KMS-11 (cell line): Measurements from ENCODE around the gene SLC8A1.
A peak's percentile ranks its signal among the peaks of the same experiment; 100 is the strongest.

Source experiments
- H2AFZ ChIP-seq: fragments of 200-600 bp; sonication (generic); 2 replicates; pipeline ENCODE4 v1.6.1; 2016; ENCODE audit warnings: antibody characterized with exemption, mixed run types, low read depth
- H3K27ac ChIP-seq: fragments of 200-600 bp; sonication (generic); 2 replicates; pipeline ENCODE4 v1.6.1; 2016; ENCODE audit warnings: mild to moderate bottlenecking, mixed run types
- H3K27me3 ChIP-seq: fragments of 200-600 bp; sonication (generic); 2 replicates; pipeline ENCODE4 v1.6.1; 2017; ENCODE audit warnings: mild to moderate bottlenecking, low read depth, mixed run types, moderate library complexity; ENCODE audit not compliant: insufficient read depth
- H3K36me3 ChIP-seq: fragments of 200-600 bp; sonication (generic); 2 replicates; pipeline ENCODE4 v1.6.1; 2017; ENCODE audit warnings: mild to moderate bottlenecking, mixed run types; ENCODE audit not compliant: insufficient read depth
- H3K4me1 ChIP-seq: fragments of 200-600 bp; sonication (generic); 2 replicates; pipeline ENCODE4 v1.6.1; 2016; ENCODE audit warnings: mild to moderate bottlenecking, low read depth, mixed run types; ENCODE audit not compliant: poor library complexity, severe bottlenecking
- H3K4me2 ChIP-seq: fragments of 200-600 bp; sonication (generic); 2 replicates; pipeline ENCODE4 v1.7.0; 2016; ENCODE audit warnings: mild to moderate bottlenecking, mixed run types
- H3K4me3 ChIP-seq: fragments of 200-600 bp; sonication (generic); IDR thresholded peaks from 2 replicates; pipeline ENCODE4 v1.6.1; 2017; ENCODE audit warnings: low read depth, low read length, mixed read lengths; ENCODE audit not compliant: insufficient read depth
- H3K79me2 ChIP-seq: fragments of 200-600 bp; sonication (generic); 2 replicates; pipeline ENCODE4 v1.6.1; 2016; ENCODE audit warnings: low read depth, mixed run types; ENCODE audit not compliant: insufficient read depth
- H3K9ac ChIP-seq: fragments of 200-600 bp; sonication (generic); 2 replicates; pipeline ENCODE4 v1.6.1; 2016; ENCODE audit warnings: mild to moderate bottlenecking, mixed run types
- H4K20me1 ChIP-seq: fragments of 200-600 bp; sonication (generic); 2 replicates; pipeline ENCODE4 v1.6.1; 2016; ENCODE audit warnings: mild to moderate bottlenecking, mixed run types; ENCODE audit not compliant: insufficient read depth
- CTCF ChIP-seq: fragments of 200-600 bp; sonication (generic); conservative IDR thresholded peaks from 2 replicates; pipeline ENCODE4 v1.6.1; 2017; ENCODE audit warnings: low read depth, mild to moderate bottlenecking, antibody characterized with exemption, low read length, moderate library complexity, mixed read lengths

SLC8A1 gene

GRCh38 chr2:40300391-40300790, 151.5 kb downstream of the SLC8A1 start:
- H3K79me2 ChIP-seq, result no peaks in the 10 kb centered on the region

DNA sequence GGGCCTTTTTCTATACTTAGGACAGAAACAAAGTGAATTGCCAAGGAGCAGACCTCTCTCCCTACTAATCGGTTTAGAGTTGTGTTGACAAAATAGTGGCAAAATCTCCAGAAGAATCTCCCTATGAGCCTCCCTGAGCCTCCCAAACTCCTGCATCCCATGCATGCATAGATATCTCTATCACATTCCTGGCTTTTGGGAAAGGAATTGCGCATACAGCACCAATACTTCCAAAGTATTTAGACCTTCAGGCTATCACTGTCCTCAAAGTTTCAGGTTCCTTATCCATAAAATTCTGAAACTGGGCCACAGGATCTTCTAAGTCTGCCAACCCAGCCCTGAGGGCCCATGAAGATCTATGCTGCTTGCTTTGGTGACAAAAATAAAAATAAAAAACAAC, 152.1 kb downstream of the SLC8A1 start:
- no peaks in the 10 kb centered on the region for H4K20me1 ChIP-seq
- H3K27ac ChIP-seq, result no peak overlapping the region
- no peak overlapping the region for H2AFZ ChIP-seq
- H3K4me3 ChIP-seq, result no peak overlapping the region
- no peak overlapping the region for H3K9ac ChIP-seq
- TF ChIP-seq CTCF, result no peak
- no peaks in the 10 kb centered on the region for H3K36me3 ChIP-seq
- H3K27me3 ChIP-seq, result no peaks in the 10 kb centered on the region
- no peaks in the 10 kb centered on the region for H3K79me2 ChIP-seq
- H3K4me2 ChIP-seq, result peak overlapping the region; percentile 27; the same call in 1 of the 2 replicates
- peaks cover 22% of the 10 kb centered on the region for H3K4me1 ChIP-seq

More at GRCh38 chr2:40300391-40300790, 151.5 kb downstream of the SLC8A1 start:
- peak overlapping the region; percentile 27 for H3K4me2 ChIP-seq
- no peak overlapping the region for H3K9ac ChIP-seq
- no peaks in the 10 kb centered on the region for H3K36me3 ChIP-seq
- H2AFZ ChIP-seq, result no peak overlapping the region
- no peaks in the 10 kb centered on the region for H3K27me3 ChIP-seq
- no peaks in the 10 kb centered on the region for H4K20me1 ChIP-seq
- peak overlapping the region; percentile 24; the same call in 1 of the 2 replicates for H3K27ac ChIP-seq
- H3K4me3 ChIP-seq, result no peak overlapping the region
- TF ChIP-seq CTCF, result no peak
- peaks cover 22% of the 10 kb centered on the region for H3K4me1 ChIP-seq

- H2AFZ ChIP-seq, result no peak overlapping the region
- TF ChIP-seq CTCF, result no peak
- peaks cover 22% of the 10 kb centered on the region for H3K4me1 ChIP-seq
- H3K4me3 ChIP-seq, result no peak overlapping the region
- no peaks in the 10 kb centered on the region for H3K36me3 ChIP-seq
- no peak overlapping the region for H3K9ac ChIP-seq
- H3K27ac ChIP-seq, result no peak overlapping the region
- no peaks in the 10 kb centered on the region for H3K79me2 ChIP-seq
- H3K27me3 ChIP-seq, result no peaks in the 10 kb centered on the region
- no peak overlapping the region for H3K4me2 ChIP-seq
- H4K20me1 ChIP-seq, result no peaks in the 10 kb centered on the region
Measured at GRCh38 chr2:40299173-40299572, 152.7 kb downstream of the SLC8A1 start.

- no peaks in the 10 kb centered on the region for H3K27me3 ChIP-seq
- no peak overlapping the region for H2AFZ ChIP-seq
- H3K36me3 ChIP-seq, result no peaks in the 10 kb centered on the region
- no peak overlapping the region for H3K4me3 ChIP-seq
- H3K9ac ChIP-seq, result no peak overlapping the region
- no peak for TF ChIP-seq CTCF
- no peaks in the 10 kb centered on the region for H4K20me1 ChIP-seq
- H3K4me1 ChIP-seq, result peaks cover 22% of the 10 kb centered on the region
- H3K27ac ChIP-seq, result no peak overlapping the region
- no peak overlapping the region for H3K4me2 ChIP-seq
- no peaks in the 10 kb centered on the region for H3K79me2 ChIP-seq
Measured at GRCh38 chr2:40298026-40298425, 153.9 kb downstream of the SLC8A1 start.
